Urothelium cell line (cell line): ENCODE results near the gene CTXN3.
"Not testable (repeated sequence)": the region's sequence is repeated elsewhere in the genome, so short reads cannot be mapped to it uniquely, and the experiment has no call there.

ENCODE experiments used
- DNase-seq: peaks from one replicate; pipeline ENCODE4 v3.0.0; 2011; ENCODE audit warnings: low spot score, mixed read lengths
- FAIRE-seq: peaks from 2 replicates; lab custom pipeline; 2011; peaks lifted over from hg19 to GRCh38; lab: Jason Lieb, UNC

CTXN3 gene

GRCh38 chr5:127650022-127650421, 1.1 kb downstream of the CTXN3 start:
- DNase-seq (no peak), FAIRE-seq (no peak)

DNA sequence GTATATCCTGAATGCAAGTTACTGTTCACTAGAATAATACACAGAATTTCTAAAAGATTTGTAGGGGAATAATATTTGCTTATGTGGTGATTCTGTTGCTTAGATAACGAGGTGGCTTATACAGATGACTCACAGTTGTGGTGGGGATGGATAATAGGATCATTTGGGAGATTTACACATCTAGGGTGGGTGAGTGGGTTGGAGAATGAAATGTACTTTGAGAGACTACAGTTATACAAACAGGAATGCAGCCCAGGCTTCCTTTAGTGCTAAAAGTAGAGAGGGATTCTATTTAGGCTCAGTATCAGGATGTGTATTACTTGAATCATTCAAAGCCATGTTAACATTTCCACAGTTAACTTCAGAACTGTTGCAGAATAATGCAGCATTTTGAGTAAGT, 1.8 kb downstream of the CTXN3 start:
- no peak for DNase-seq
- no peak for FAIRE-seq

DNA sequence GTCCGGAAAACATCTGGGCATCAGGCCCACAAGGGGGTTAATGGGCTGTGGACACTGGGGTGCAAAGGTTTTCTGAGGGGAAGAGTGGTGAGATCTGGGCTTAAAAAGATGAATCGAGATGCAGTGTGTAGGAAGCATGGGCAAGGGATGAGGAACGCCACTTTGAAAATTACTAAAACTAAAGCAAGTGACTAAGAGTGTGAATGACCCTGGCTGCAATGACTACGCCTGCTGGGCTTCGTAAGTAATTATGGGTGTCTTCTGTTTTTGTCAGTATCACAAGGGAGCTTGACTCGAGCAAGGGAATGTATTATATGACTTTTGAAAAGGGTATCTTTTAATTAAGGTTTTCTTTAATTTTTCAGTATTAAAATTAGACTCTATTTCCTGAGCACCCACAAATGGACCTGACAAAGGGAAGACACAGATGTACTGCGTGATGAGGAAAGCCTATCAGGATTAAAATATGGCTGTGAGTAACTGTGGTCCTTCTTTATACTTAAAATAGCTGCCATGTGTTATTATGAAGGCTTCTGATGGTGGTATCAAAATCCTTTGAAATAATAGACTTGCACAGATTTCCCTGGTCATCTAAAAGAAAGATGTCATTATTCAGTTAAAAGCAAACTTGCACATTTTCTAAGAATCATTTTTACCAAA, 4.2 kb downstream of the CTXN3 start:
- DNase-seq (no peak), FAIRE-seq (no peak)

DNA sequence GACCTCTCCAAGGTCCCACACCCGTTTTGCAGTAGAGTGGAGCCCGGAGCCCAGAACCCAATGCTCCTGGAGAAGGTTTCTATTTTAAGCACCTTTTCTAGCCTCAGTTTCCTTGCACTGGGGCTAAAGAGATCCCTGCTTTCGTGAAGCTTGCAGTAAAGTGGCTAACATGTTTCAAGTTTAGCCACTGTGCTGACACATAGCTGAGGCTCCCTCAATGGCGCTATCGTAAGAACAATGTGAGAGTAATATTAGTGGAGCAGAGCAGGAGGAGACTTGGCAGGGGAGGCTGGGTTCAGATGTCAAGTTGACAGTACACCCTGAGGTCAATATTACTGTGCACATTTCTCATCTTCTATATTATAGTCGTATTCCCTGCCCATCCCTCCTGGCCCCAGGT, 7.9 kb downstream of the CTXN3 start:
- no peak for FAIRE-seq

DNA sequence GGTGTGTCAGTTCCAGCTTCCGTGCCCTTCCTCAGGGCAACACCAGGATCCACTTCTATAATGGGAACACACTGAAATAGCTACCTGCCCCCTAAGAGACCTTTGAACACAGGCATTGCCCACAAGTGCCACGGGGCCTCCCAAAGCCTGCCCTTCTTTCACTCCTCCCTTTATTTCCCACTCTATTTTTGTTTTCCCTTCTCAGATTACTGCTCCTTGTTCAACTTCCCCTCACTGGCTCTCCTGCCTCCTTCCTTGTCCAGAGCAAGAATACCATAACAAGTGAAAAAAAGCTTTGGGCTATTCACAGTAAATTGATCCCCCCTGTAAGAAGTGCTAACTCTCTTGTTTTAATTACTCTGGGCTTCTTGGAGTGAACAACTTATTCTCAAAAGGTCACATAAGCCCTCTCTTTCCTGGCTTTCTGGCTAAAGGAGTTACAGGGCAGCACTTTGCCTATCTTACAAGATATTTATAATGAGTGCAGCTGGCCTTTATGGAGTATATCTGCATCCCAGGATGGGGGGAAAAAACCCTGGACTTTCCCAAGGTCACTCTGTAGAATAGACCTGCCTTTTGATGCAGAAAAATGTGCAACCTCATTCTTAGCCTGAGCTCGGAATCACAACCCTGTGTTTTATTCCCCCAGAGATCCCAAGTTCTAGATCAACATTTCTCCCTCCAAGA, 11.3 kb downstream of the CTXN3 start:
- FAIRE-seq (no peak), DNase-seq (no peak)

More for the DNA sequence above, 7.9 kb downstream of the CTXN3 start:
- no peak for DNase-seq

- DNase-seq = no peak
- no peak for FAIRE-seq
Observed at GRCh38 chr5:127664093-127664492, 15.2 kb downstream of the CTXN3 start.

- DNase-seq = no peak
- no peak for FAIRE-seq
Observed at GRCh38 chr5:127665641-127666040, 16.8 kb downstream of the CTXN3 start.

- FAIRE-seq = no peak
- DNase-seq = no peak
Observed at GRCh38 chr5:127666043-127666716, 17.3 kb downstream of the CTXN3 start.

DNA sequence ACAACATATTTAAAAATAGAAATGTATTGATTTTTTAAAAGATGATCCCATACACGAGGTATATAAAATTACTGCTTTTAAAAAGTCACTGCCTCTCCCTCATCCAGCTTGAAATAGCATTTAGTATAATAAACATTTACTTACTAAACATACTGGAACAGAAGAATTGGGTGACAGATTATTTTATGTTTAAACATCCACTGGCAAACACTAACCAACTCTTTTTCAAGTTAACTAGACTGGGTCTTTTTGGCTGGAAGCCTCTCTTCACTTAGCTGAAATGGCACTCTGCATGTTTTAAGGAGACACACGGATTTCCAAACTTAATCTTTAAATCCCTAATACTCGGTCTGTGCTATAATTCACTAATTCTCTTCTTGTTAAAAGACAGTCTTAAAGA, 19.0 kb downstream of the CTXN3 start:
- FAIRE-seq = no peak
- no peak for DNase-seq

- FAIRE-seq (no peak), DNase-seq (no peak)
Observed at GRCh38 chr5:127671218-127671617, 22.3 kb downstream of the CTXN3 start.

- FAIRE-seq (no peak), DNase-seq (no peak)
Observed at GRCh38 chr5:127673117-127673800, 24.4 kb downstream of the CTXN3 start.

- FAIRE-seq, DNase-seq: not testable (repeated sequence)
Observed at GRCh38 chr5:127676951-127677350, 28.1 kb downstream of the CTXN3 start.

DNA sequence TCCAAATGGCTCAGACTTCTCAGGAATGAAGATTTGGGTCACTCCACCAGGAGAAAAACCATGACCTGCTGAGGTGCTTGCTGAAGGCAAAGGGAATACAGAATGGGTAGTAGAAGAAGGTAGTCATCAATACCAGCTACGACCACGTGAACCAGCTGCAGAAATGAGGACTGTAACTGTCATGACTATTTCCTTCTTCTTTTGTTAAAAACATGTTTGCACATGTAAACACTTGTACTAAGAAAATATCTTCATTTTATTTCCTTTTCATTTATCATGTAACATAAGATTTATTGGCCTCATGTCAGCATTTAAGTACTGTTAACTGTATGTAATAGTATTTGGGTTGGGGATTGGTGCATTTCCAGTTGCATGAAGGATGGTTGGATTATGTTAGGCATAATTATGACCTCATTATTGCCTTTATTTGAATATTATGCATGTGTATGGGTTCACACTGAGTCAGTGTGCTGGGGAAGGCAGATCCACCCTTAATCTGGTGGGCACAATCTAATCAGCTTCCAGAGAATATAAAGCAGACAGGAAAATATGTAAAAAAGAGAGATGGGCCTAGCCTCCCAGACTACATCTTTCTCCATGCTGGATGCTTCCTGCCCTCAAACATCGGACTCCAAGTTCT, 30.9 kb downstream of the CTXN3 start:
- not testable (repeated sequence) for FAIRE-seq, DNase-seq

DNA sequence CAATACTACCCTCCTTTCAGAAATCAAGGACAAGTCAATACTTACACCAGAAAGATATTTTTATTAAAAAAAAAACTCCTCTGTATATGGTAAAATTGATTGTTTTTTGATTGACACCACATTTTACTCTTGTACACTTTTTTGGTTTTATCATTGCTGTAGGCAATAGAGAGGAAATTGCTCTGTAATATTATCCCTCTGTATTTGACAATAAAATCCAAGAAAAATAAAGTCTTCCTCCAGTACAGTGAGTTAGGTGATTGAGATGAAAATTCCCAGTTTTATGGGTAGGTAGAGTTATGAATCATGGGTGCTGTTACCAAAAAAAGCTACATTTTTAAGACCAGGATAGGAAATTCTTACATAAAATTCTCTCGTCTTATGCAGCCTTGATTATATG, 31.7 kb downstream of the CTXN3 start:
- FAIRE-seq (no peak), DNase-seq (no peak)

DNA sequence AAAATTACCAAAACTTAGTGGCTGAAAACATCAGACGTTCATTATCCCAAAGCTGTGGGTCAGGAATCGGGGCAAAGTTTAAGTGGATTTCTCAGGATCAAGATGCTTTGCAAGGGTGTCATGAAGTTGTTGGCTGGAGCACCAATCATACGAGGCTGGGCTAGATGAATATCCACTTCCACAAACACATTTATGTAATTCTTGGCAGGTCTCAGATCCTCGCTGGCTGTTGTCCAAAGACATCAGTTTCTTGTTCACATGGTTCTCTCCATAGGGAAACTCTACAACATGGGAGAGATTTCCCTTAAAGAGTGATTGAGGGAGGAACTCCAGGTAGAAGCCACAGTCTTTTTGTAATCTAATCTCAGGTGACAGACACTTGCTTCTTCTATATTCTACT, 34.1 kb downstream of the CTXN3 start:
- no peak for FAIRE-seq
- no peak for DNase-seq

DNA sequence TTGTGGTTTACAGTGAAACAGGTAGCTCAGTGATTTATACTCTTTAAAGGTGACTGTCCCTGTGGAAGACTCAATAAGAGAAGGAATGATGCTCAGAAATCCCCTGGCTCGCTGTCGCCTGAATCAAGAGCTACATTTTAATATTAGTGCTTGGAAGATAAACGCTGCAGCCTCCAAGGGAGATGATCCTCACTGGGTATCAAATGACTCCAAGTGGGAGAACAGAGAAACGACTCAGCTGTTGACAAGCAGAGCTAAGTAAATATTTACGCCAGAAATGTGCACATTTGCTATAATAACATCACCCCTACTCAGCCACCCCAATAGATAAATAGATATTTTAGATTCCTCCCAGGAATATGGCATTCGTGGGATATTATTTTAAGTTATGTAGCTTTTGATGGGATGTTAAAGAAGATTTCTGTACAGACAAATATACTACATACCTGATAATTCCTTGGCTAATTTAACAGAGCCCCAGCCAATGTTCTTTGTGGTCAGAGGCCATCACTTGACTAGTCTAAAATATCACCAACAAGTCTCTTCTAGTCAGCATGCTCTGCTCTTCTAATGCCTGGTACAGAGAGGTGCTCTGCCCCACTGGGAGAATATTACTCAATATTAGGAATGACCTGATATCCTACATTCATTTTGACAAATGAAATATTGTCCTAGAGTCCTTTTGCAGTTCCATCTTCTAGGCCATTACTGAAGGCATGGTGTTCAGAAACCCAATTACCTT, 36.0 kb downstream of the CTXN3 start:
- DNase-seq = no peak
- FAIRE-seq = no peak

- no peak for FAIRE-seq
- DNase-seq = no peak
Observed at GRCh38 chr5:127685662-127686061, 36.8 kb downstream of the CTXN3 start.

DNA sequence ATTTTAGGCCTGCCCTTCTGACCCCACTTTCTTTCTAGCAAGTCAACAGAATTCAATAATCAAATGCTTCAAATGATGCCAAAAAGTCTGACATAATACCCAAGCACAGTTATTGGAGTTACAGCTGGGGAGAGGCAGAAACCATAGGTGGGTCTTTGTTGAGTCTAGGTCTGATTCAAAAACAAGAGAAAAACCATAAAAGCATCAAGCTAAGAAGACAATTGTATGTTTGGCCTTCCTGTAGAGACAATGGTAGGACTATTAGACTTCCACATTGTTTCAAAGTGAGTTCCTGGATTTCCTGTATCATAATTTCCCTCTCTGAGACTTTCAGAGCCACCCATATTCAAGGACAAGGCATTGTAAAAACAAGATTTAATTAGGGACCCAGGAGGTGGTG, 37.5 kb downstream of the CTXN3 start:
- DNase-seq (no peak), FAIRE-seq (no peak)

- FAIRE-seq (no peak), DNase-seq (no peak)
Observed at GRCh38 chr5:127694518-127695171, 45.8 kb downstream of the CTXN3 start.

DNA sequence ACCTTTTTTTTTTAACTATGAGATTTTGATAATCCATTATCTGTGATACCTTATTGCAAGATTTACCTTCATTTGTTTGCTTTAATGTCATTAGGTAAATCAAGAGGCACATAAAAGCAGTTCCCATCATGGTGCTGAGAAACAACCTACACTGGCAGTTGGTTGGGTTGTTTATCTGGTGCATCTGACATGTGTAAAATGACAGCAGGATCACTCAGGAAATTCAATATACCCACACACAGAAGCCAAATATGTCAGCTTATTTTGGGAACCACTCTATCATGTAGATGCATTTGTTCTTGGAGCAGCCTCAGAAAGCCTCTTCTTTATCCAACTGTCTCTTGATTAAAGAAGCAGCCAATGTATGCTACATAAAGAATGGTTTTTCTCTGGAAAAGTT, 46.5 kb downstream of the CTXN3 start:
- FAIRE-seq (no peak), DNase-seq (no peak)
